Uterus (tissue), 2 donors: ENCODE measurements around the gene PAPSS2.

Experiments
- CTCF ChIP-seq, 4 experiments: fragments of 200-600 bp in 2 of 4; fragments of 450-650 bp in 2 of 4; sonication (generic) in 2 of 4; IDR thresholded peaks; one replicate each; pipeline ENCODE4 v1.5.1; 2016 to 2019; ENCODE audit warnings: antibody characterized with exemption in 4 of 4, mild to moderate bottlenecking in 2 of 4, moderate library complexity in 1 of 4
- POLR2A ChIP-seq, 2 donors: fragments of 450-650 bp; IDR thresholded peaks; one replicate each; pipeline ENCODE4 v1.6.1; 2016; ENCODE audit warnings: antibody characterized with exemption in 2 of 2, mild to moderate bottlenecking in 1 of 2, moderate library complexity in 1 of 2

- TF ChIP-seq CTCF (IDR thresholded peaks at IDR 0.05) = no peak
- TF ChIP-seq POLR2A (IDR thresholded peaks at IDR 0.05) = no peak
Measured at GRCh38 chr10:87720665-87721064, 61.0 kb downstream of the PAPSS2 start.
